Uterus (tissue), 2 donors: ENCODE results near the gene P3H4.

Experiments used
- CTCF ChIP-seq, 4 experiments: fragments of 200-600 bp in 2 of 4; fragments of 450-650 bp in 2 of 4; sonication (generic) in 2 of 4; IDR thresholded peaks; one replicate each; pipeline ENCODE4 v1.5.1; 2016 to 2019; ENCODE audit warnings: antibody characterized with exemption in 4 of 4, mild to moderate bottlenecking in 2 of 4, moderate library complexity in 1 of 4
- POLR2A ChIP-seq, 2 donors: fragments of 450-650 bp; IDR thresholded peaks; one replicate each; pipeline ENCODE4 v1.6.1; 2016; ENCODE audit warnings: antibody characterized with exemption in 2 of 2, mild to moderate bottlenecking in 1 of 2, moderate library complexity in 1 of 2

GRCh38 chr17:41836550-41837196 is 24.9 kb upstream of the P3H4 start:
- no peak for TF ChIP-seq POLR2A (IDR thresholded peaks at IDR 0.05)
- no peak for TF ChIP-seq CTCF (IDR thresholded peaks at IDR 0.05)
